ENCODE measurements around the gene GSN.

Gene GSN

GRCh38 chr9:121323449-121324151, 55.6 kb downstream of the GSN start:
- DNase-seq (ENCODE audit: low spot score): no peak

- DNase-seq (ENCODE audit: low spot score): no peak
Measured at GRCh38 chr9:121324316-121324715, 56.4 kb downstream of the GSN start.

GRCh38 chr9:121324755-121325154, 56.8 kb downstream of the GSN start:
- no peak for DNase-seq (ENCODE audit: low spot score)

DNA sequence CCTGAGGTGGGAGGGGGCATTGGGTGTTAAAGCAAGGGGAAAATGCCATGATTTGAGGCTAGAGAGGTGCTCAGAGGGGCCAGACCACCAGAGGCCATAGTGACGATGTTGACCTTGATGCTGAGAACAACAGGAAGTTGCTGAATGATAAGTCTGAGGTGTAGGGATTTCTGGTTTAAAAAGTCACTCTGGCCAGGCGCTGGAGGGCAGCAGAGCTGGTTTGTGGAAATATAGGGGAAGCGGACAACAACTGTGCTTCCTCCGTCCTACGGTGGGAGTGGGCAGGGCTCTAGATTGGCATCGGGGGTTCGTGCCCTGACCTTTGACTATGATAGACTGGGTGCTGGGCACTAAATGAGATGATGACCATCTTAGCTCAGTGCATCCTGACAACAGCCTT, 57.4 kb downstream of the GSN start:
- no peak for DNase-seq (ENCODE audit: low spot score)

GRCh38 chr9:121326130-121326838, 58.3 kb downstream of the GSN start:
- DNase-seq (ENCODE audit: low spot score): no peak

- DNase-seq (ENCODE audit: low spot score): no peak
Measured at GRCh38 chr9:121326901-121327613, 59.1 kb downstream of the GSN start.

GRCh38 chr9:121328476-121328875, 60.5 kb downstream of the GSN start:
- no peak for DNase-seq (ENCODE audit: low spot score)

GRCh38 chr9:121328876-121329681, 61.1 kb downstream of the GSN start:
- peak; percentile 20 for DNase-seq (ENCODE audit: low spot score)

- no peak for DNase-seq (ENCODE audit: low spot score)
Measured at GRCh38 chr9:121331549-121331948, 63.6 kb downstream of the GSN start.

DNA sequence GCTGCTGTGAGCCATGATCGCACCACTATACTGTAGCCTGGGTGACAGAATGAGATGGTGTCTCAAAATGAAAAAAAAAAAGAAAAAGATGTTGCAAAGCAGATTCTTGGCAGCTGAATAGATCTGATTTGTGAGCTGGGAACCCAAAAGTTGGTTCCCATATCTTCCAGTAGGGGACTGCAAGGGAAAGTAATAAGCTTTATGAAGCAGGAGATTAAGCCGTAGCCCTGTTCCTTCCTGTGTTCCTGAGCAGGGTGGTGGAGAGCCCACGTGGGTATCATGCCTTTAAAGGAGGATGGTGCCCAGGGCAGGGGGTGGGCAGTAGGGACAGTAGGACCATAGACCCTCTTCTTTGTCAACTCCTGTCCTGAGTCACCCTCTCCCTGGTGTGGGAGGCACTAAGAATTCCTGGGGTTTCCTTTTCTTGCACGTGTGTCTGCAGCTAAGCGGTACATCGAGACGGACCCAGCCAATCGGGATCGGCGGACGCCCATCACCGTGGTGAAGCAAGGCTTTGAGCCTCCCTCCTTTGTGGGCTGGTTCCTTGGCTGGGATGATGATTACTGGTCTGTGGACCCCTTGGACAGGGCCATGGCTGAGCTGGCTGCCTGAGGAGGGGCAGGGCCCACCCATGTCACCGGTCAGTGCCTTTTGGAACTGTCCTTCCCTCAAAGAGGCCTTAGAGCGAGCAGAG, 64.2 kb downstream of the GSN start:
- DNase-seq (ENCODE audit: low spot score): no peak

DNA sequence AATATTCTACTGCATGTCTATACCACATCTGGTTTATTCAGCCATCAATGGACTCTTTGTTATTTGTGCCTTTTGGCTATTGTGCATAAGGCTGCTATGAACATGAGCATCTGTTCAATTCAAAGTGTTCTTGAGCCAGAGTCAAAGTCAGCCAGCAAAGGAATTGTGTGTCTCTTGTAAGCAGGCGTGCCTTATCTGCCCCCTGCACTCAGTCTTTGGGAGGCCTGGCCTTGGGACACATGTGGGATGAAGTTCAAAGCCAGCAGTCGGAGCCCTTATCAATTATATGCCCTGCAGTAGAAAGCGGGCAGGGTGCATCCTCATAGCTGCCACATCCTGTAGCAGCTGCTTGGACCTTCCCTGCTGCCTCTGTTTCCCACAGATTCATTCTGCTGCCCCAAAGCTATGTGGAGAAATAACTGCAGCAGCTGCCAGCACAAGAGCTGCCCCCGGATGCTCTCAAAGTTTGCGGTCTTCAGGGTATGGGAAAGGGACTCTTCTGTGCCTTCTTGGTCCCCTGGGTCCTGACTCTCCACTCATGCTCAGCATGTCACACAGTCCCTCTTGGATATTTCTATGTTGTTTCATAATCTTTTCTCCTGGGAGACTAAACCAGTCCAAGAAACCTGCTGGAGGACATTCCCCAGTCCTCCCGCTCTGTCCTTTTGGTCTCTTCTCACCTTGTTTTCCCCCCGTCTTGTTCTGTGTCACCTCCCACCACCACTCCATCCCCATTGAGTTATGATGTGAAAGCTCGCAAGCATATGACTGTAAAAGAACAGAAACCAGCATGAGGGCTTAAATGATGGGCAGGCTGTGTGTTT, 66.2 kb downstream of the GSN start:
- no peak for DNase-seq (ENCODE audit: low spot score)

DNA sequence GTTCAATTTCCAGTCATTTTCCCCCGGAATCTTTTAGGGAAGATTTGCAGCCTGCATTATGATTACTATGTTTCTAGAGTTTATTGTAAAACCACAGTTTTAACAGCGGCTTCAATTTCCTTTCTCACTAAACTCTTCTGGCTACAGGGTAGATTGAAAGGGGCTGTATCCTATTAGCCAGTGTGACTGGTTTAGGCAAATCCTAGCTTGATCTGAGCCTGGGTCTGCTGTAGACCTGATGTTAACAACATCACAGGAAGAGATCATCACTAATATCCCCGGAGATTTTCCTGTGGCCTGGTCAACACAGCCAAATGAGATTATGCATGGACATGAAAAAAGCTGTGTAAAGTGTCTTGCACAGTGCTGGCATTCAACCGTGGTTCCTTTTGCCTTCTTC, 68.7 kb downstream of the GSN start:
- no peak for DNase-seq (ENCODE audit: low spot score)

DNA sequence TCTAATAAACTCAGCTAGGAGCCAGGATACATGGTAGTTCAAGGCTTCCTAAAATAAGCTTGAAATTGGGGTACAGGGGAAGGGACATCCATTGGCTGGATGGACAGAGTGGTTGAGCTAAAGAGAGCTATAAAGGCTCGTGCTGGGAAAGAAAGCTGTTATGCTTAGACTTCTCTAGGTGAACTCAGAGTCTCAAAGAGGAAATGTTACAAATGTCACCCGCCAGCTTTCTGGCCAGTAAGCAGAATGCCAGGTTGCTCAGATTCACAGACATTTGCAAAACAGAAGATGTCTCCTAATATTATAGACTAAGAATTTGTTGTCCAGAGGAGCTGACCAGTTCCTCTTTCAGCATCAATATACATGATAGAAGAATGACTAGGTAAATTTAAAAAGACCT, 71.5 kb downstream of the GSN start:
- no peak for DNase-seq (ENCODE audit: low spot score)

GRCh38 chr9:121340676-121341392, 72.9 kb downstream of the GSN start:
- DNase-seq (ENCODE audit: low spot score): no peak

DNA sequence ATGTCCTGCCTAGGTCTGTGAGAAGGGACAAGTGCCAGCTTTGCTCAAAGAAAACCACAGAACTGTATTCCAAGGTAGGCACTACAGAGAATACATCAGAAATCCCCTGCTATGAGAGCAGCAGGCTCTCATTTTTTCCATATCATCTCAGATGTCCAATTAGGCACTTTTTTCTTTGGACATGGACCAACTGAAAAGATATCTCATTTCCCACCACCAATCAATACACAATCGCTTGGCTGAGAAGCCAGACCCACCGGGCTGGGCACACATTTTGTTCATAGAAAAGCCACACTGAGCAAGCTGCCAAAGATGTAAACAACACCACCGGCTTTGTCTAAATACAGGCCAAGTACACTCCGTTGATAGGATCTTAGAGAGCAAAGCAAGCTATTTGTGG, 76.2 kb downstream of the GSN start:
- DNase-seq (ENCODE audit: low spot score): no peak

DNA sequence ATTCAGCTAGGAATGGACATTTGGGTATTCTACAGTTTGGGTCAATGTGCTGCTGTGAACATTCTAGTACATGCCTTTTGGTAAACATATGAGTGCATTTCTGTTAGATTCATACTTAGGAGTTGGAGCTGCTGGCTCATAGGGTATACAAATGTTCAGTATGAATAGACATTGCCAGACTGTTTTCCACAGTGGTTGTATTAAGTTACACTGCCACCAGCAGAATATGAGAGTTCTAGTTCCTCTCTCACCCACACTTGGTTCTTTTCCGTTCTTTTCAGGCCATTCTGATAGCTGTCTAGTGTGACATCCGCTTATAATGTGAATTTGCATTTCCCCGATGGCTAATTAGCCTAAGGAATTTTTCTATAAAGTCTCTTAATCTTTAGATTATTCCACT, 77.1 kb downstream of the GSN start:
- DNase-seq (ENCODE audit: low spot score): no peak

DNA sequence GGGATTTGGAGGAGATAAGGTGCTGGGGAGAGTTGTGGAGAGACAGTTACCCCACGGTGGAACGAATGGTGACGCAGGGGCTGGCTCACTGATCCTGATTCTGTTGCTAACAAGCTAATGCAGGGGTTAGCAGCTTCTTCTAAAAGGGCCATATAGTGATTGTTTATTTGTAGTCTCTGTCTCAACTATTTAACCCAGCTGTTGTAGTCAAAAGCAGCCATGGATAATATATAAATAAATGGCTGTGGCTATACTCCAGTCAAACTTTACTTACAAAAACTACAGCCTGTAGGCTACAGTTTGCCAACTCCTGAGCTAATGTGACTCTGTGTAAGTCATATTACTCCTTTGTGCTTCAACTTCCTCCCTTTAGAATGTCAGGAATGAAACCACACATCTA, 80.3 kb downstream of the GSN start:
- no peak for DNase-seq (ENCODE audit: low spot score)

DNA sequence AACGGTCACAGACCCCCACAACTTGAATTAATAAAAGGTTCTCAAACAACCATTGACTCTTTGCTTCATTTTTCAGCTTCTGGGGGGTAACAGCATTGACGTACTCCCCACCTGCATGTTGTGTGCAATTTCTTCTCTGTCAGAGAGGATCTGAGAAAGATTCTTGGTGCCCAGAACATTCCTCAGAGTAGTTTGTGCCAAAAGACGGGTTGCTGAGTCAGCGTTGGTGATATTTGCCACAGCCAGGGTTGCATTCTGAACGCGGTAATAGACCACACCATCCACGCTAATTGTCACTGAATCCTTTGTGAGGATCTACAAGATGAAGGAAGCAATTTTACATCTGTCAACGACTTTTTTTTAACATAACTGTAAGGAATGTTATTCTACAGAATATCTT, 81.0 kb downstream of the GSN start:
- DNase-seq (ENCODE audit: low spot score): no peak

GRCh38 chr9:121350036-121350435, 82.1 kb downstream of the GSN start:
- no peak for DNase-seq (ENCODE audit: low spot score)

- no peak for DNase-seq (ENCODE audit: low spot score)
Measured at GRCh38 chr9:121350993-121351561, 83.1 kb downstream of the GSN start.

All from germinal center (tissue), 1 donor.